ENCODE measurements around the gene PLEKHG7. TPM values are rescaled to one million over a fixed set of nuclear protein-coding genes. Genes with fewer than 3 reads are reported as not detected.

Gene PLEKHG7
- total RNA-seq, 1 donor from 2014 or later = not detected

- Mint-ChIP-seq H3K27ac (no peak overlapping the region), H3K36me3 (ENCODE audit: low read depth) (no peaks in the 10 kb centered on the region), H3K4me3 (ENCODE audit: low read depth) (no peak overlapping the region), H3K4me1 (ENCODE audit: low read depth) (no peaks in the 10 kb centered on the region), H3K27me3 (ENCODE audit: low read depth) (no peaks in the 10 kb centered on the region), H3K9me3 (no peaks in the 10 kb centered on the region)
- intact Hi-C loops (cut with micrococcal nuclease) = no loop called here
- no peak for DNase-seq (ENCODE audit: low spot score)
Measured at GRCh38 chr12:92675092-92675865, 27.5 kb upstream of the PLEKHG7 start.

DNA sequence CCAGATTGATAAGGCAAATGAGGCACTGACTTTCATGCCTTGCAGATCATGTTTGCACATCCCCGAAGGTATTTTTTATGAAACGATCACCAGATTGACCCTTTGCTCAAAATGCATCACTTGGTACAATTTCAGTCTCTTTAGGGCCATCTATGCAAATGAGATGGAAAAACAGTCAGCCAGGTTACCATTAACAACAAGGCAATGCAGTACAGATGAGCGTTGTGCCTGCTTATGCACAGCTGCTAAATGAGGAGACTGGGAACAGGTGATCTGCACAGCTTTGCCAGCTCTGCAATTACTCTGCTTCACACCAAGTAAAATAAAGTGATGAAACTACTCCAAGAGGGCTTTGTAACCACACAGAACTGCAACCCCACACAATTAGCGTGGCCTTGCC, 26.1 kb upstream of the PLEKHG7 start:
- Mint-ChIP-seq H3K27ac (no peak overlapping the region), H3K4me3 (ENCODE audit: low read depth) (no peak overlapping the region), H3K36me3 (ENCODE audit: low read depth) (no peaks in the 10 kb centered on the region), H3K4me1 (ENCODE audit: low read depth) (no peaks in the 10 kb centered on the region), H3K9me3 (no peaks in the 10 kb centered on the region), H3K27me3 (ENCODE audit: low read depth) (no peaks in the 10 kb centered on the region)
- intact Hi-C loops (cut with micrococcal nuclease) = no loop called here
- DNase-seq (ENCODE audit: low spot score) = no peak

DNA sequence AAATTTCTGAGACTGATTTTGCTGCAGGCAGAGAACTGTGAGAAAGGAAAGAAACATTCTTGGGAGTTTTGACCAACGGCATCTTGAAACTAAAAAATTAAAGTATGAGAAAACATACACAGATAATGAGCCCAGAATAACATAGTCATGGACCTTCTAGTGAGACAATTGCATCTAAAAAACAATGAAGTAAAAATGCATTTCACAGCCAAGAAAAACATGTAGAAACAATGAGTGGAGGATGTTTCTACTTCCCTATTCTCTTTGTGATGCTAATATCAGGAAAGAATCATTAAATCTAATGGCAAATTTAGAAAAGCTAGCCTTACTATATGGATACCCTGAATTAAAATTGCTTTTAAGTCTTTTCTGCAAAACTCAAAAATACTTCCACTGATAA, 12.2 kb upstream of the PLEKHG7 start:
- H3K36me3 Mint-ChIP-seq (ENCODE audit: low read depth) = no peaks in the 10 kb centered on the region
- no peak overlapping the region for H3K27ac Mint-ChIP-seq
- peaks cover 12% of the 10 kb centered on the region for H3K9me3 Mint-ChIP-seq

DNA sequence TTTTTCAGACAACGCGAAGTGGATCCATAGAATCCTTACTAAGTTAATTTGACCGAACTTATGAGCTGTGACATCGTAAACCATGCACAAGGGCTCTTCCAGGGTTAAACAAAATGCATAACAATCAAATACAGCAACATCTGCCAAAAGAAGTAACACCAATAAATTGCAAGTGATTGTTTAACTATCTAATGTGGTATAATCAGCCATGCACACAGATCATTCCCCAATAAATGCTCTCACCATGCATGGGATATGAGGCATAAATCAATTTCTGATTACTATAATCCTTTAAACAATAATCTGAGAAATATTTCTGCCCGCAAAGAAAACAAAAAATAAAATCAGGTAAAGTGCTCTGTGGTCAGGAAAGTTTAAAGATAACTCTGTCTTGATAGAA, 7.7 kb upstream of the PLEKHG7 start:
- no peak overlapping the region for H3K4me3 Mint-ChIP-seq (ENCODE audit: low read depth)
- H3K9me3 Mint-ChIP-seq = peaks cover 27% of the 10 kb centered on the region
- H3K36me3 Mint-ChIP-seq (ENCODE audit: low read depth) = no peaks in the 10 kb centered on the region
- intact Hi-C loops (cut with micrococcal nuclease) = no loop called here
- H3K4me1 Mint-ChIP-seq (ENCODE audit: low read depth) = no peaks in the 10 kb centered on the region
- no peaks in the 10 kb centered on the region for H3K27me3 Mint-ChIP-seq (ENCODE audit: low read depth)
- no peak for DNase-seq (ENCODE audit: low spot score)
- H3K27ac Mint-ChIP-seq = no peak overlapping the region

More for the DNA sequence above, 12.2 kb upstream of the PLEKHG7 start:
- peaks cover 2% of the 10 kb centered on the region for H3K27me3 Mint-ChIP-seq (ENCODE audit: low read depth)
- no peak overlapping the region for H3K4me3 Mint-ChIP-seq (ENCODE audit: low read depth)
- no peak for DNase-seq (ENCODE audit: low spot score)
- H3K4me1 Mint-ChIP-seq (ENCODE audit: low read depth) = no peaks in the 10 kb centered on the region
- intact Hi-C loops (cut with micrococcal nuclease) = no loop called here

DNA sequence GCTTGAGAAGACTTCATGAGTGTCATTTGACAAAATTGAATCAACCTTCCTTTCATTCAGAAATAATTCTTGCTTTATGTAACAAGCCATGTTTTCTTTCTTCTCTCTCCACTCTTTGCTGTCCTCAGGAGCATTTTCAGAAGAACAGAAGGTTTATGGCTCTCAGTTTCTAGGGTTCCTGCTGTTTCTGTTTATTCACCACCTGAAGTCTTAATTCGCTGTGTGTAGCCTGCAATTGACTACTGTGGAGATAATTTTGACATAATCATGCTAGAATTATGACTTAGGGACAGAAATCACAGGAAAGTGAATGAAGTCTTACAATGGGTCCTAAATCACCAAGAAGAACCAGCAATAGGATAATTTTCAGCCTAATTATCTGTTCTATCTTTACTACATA, 7.2 kb upstream of the PLEKHG7 start:
- H3K4me1 Mint-ChIP-seq (ENCODE audit: low read depth) = no peaks in the 10 kb centered on the region
- H3K36me3 Mint-ChIP-seq (ENCODE audit: low read depth) = no peaks in the 10 kb centered on the region
- intact Hi-C loops (cut with micrococcal nuclease) = no loop called here
- no peak overlapping the region for H3K4me3 Mint-ChIP-seq (ENCODE audit: low read depth)
- H3K27ac Mint-ChIP-seq = no peak overlapping the region
- DNase-seq (ENCODE audit: low spot score) = no peak
- H3K9me3 Mint-ChIP-seq = peaks cover 27% of the 10 kb centered on the region
- no peaks in the 10 kb centered on the region for H3K27me3 Mint-ChIP-seq (ENCODE audit: low read depth)

- Mint-ChIP-seq H3K36me3 (ENCODE audit: low read depth) (no peaks in the 10 kb centered on the region), H3K4me1 (ENCODE audit: low read depth) (no peaks in the 10 kb centered on the region), H3K9me3 (peaks cover 27% of the 10 kb centered on the region), H3K4me3 (ENCODE audit: low read depth) (no peak overlapping the region), H3K27ac (no peak overlapping the region), H3K27me3 (ENCODE audit: low read depth) (no peaks in the 10 kb centered on the region)
- no peak for DNase-seq (ENCODE audit: low spot score)
- intact Hi-C loops (cut with micrococcal nuclease) = no loop called here
Measured at GRCh38 chr12:92696216-92696615, 6.6 kb upstream of the PLEKHG7 start.

DNA sequence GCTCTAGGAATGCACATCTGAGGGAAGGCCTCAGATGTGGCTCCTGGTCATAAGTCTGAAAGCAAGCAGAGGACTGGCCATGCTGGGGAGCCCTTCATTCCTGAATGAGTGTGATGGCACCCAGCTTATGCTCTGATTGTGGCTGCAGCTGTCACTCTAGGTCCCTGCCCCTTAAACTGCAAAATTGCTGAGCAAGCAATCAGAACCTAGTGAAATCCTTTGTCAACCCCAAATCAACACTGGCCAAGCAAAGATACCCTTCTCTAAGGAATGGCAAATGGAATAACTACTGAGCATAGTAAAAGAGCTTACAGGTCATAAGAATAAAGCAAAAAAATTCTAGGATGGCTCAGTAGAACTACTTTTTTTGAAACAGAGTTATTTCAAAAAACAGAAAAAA, 4.3 kb upstream of the PLEKHG7 start:
- Mint-ChIP-seq H3K27me3 (ENCODE audit: low read depth) (no peaks in the 10 kb centered on the region), H3K9me3 (peaks cover 27% of the 10 kb centered on the region), H3K4me1 (ENCODE audit: low read depth) (peaks cover 5% of the 10 kb centered on the region), H3K36me3 (ENCODE audit: low read depth) (no peaks in the 10 kb centered on the region), H3K27ac (no peak overlapping the region), H3K4me3 (ENCODE audit: low read depth) (no peak overlapping the region)
- intact Hi-C loops (cut with micrococcal nuclease) = no loop called here
- no peak for DNase-seq (ENCODE audit: low spot score)

- peak overlapping the region; percentile 12 for H3K27ac Mint-ChIP-seq
- peaks cover 5% of the 10 kb centered on the region for H3K4me1 Mint-ChIP-seq (ENCODE audit: low read depth)
- H3K36me3 Mint-ChIP-seq (ENCODE audit: low read depth) = no peaks in the 10 kb centered on the region
- no peak overlapping the region for H3K4me3 Mint-ChIP-seq (ENCODE audit: low read depth)
- no peaks in the 10 kb centered on the region for H3K27me3 Mint-ChIP-seq (ENCODE audit: low read depth)
- no peak for DNase-seq (ENCODE audit: low spot score)
- intact Hi-C loops (cut with micrococcal nuclease) = no loop called here
- H3K9me3 Mint-ChIP-seq = peaks cover 15% of the 10 kb centered on the region
Measured at GRCh38 chr12:92701441-92701840, 1.3 kb upstream of the PLEKHG7 start.

DNA sequence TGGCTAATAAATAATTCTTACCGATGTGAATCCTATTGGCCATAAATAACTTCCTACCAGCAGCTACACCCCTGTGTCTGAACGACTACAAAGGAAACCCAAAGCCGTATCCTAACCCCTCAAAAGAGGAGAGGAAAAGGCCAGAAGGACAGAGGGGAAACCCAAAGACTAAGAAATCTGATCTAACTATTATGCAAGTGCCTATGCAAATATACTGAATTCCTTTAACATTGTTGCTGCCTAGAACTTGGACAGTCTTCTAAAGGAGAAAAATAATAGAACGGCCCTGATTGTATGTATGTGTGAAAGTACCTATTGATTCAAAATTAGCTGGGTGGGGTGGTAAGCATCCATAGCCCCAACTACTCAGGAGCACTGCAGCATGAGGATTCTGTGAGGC, 997 bp downstream of the PLEKHG7 start:
- no peak overlapping the region for H3K4me3 Mint-ChIP-seq (ENCODE audit: low read depth)
- H3K36me3 Mint-ChIP-seq (ENCODE audit: low read depth) = no peaks in the 10 kb centered on the region

GRCh38 chr12:92706594-92706993, 3.8 kb downstream of the PLEKHG7 start:
- intact Hi-C loops (cut with micrococcal nuclease) = no loop called here
- peaks cover 5% of the 10 kb centered on the region for H3K4me1 Mint-ChIP-seq (ENCODE audit: low read depth)
- no peak overlapping the region for H3K27ac Mint-ChIP-seq
- H3K9me3 Mint-ChIP-seq = no peaks in the 10 kb centered on the region
- H3K36me3 Mint-ChIP-seq (ENCODE audit: low read depth) = no peaks in the 10 kb centered on the region
- no peak for DNase-seq (ENCODE audit: low spot score)
- H3K27me3 Mint-ChIP-seq (ENCODE audit: low read depth) = no peaks in the 10 kb centered on the region
- no peak overlapping the region for H3K4me3 Mint-ChIP-seq (ENCODE audit: low read depth)

More for the DNA sequence above, 997 bp downstream of the PLEKHG7 start:
- intact Hi-C loops (cut with micrococcal nuclease) = no loop called here
- Mint-ChIP-seq H3K4me1 (ENCODE audit: low read depth) (peaks cover 5% of the 10 kb centered on the region), H3K27me3 (ENCODE audit: low read depth) (no peaks in the 10 kb centered on the region), H3K9me3 (no peaks in the 10 kb centered on the region), H3K27ac (no peak overlapping the region)
- no peak for DNase-seq (ENCODE audit: low spot score)

- intact Hi-C loops (cut with micrococcal nuclease) = no loop called here
- Mint-ChIP-seq H3K4me1 (ENCODE audit: low read depth) (peaks cover 2% of the 10 kb centered on the region), H3K4me3 (ENCODE audit: low read depth) (no peak overlapping the region), H3K9me3 (no peaks in the 10 kb centered on the region), H3K27me3 (ENCODE audit: low read depth) (no peaks in the 10 kb centered on the region), H3K36me3 (ENCODE audit: low read depth) (no peaks in the 10 kb centered on the region), H3K27ac (no peak overlapping the region)
- no peak for DNase-seq (ENCODE audit: low spot score)
Measured at GRCh38 chr12:92707926-92708325, 5.1 kb downstream of the PLEKHG7 start.

DNA sequence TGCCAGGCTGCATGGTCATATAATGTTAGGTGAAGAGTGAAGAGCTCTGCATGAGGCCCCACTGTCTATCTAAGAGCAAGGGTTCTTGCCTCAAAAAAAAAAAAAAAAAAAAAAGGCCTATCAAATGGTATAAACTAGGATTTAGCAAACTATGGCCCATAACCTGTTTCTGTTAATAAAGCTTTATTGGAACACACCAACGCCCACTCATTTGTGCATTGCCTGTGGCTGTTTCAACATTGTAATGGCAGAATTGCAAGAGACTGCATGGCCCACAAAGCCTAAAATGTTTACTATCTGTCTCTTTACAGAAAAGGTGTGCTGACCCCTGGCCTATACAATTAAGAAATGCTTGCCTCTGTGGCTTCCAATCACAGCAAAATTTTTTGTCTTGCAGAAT, 12.8 kb downstream of the PLEKHG7 start:
- Mint-ChIP-seq H3K4me1 (ENCODE audit: low read depth) (no peaks in the 10 kb centered on the region), H3K27ac (no peak overlapping the region), H3K36me3 (ENCODE audit: low read depth) (no peaks in the 10 kb centered on the region), H3K9me3 (no peaks in the 10 kb centered on the region), H3K4me3 (ENCODE audit: low read depth) (no peak overlapping the region), H3K27me3 (ENCODE audit: low read depth) (no peaks in the 10 kb centered on the region)
- DNase-seq (ENCODE audit: low spot score) = no peak
- intact Hi-C loops (cut with micrococcal nuclease) = no loop called here

GRCh38 chr12:92717202-92717601, 14.4 kb downstream of the PLEKHG7 start:
- intact Hi-C loops (cut with micrococcal nuclease) = no loop called here
- H3K27me3 Mint-ChIP-seq (ENCODE audit: low read depth) = no peaks in the 10 kb centered on the region
- no peak for DNase-seq (ENCODE audit: low spot score)
- H3K4me3 Mint-ChIP-seq (ENCODE audit: low read depth) = no peak overlapping the region
- no peaks in the 10 kb centered on the region for H3K9me3 Mint-ChIP-seq
- H3K36me3 Mint-ChIP-seq (ENCODE audit: low read depth) = no peaks in the 10 kb centered on the region
- no peaks in the 10 kb centered on the region for H3K4me1 Mint-ChIP-seq (ENCODE audit: low read depth)
- H3K27ac Mint-ChIP-seq = no peak overlapping the region

Measured in activated T-helper 2 cell treated with anti-CD3 and anti-CD28 coated beads, Interferon-gamma antibody, Interleukin-2, Interleukin-4, amounts not matched to agents 10 μg/mL and 5 μg/mL and 100 μg/mL, durations not matched to agents 14 hours and 24 hours and 36 hours (primary cell).